H1 (cell line): ENCODE results near the gene ACER3. TPM values are rescaled to one million over a fixed set of nuclear protein-coding genes. Genes with fewer than 3 reads are reported as not detected.

Experiments
- CTCF ChIA-PET: fragments of 300-600 bp; sonication (Branson Sonifier 250); formaldehyde crosslinking; loops from one replicate; lab custom pipeline; 2021; ENCODE audit not compliant: partially characterized antibody; lab: Charles Lee
- POLR2A ChIA-PET: fragments of 300-600 bp; sonication (Branson Sonifier 250); formaldehyde crosslinking; loops from one replicate; lab custom pipeline; 2021; ENCODE audit warnings: inconsistent platforms; ENCODE audit not compliant: partially characterized antibody; lab: Charles Lee
- DNase-seq, 2 experiments: peaks; one replicate each; pipeline versions ENCODE4 v3.0.0 to v3.0.0-alpha.2; 2010 to 2022; ENCODE audit warnings: low spot score in 2 of 2, low read depth in 1 of 2, mixed read lengths in 1 of 2
- FAIRE-seq: peaks from 2 replicates; lab custom pipeline; 2011; peaks lifted over from hg19 to GRCh38; lab: Jason Lieb, UNC
- H2AFZ ChIP-seq: 2 replicates; pipeline ENCODE4 v1.8.1; 2012; ENCODE audit warnings: low read length, inconsistent platforms
- H2AK5ac ChIP-seq: 2 replicates; pipeline ENCODE4 v1.6.1; 2013; ENCODE audit warnings: low read depth, low read length
- H2BK120ac ChIP-seq: replicated peaks from 2 replicates; pipeline ENCODE3; 2013; ENCODE audit warnings: low read depth, low read length, inconsistent platforms
- H2BK12ac ChIP-seq: 2 replicates; pipeline ENCODE4 v1.6.1; 2013; ENCODE audit warnings: low read depth, low read length
- H2BK15ac ChIP-seq: 2 replicates; pipeline ENCODE4 v1.6.1; 2013; ENCODE audit warnings: low read length
- H2BK20ac ChIP-seq: 2 replicates; pipeline ENCODE4 v1.6.1; 2013; ENCODE audit warnings: low read length
- H2BK5ac ChIP-seq: 2 replicates; pipeline ENCODE4 v1.6.1; 2013; ENCODE audit warnings: low read depth, low read length
- H3K14ac ChIP-seq: 2 replicates; pipeline ENCODE4 v1.6.1; 2013; ENCODE audit warnings: inconsistent platforms; ENCODE audit not compliant: insufficient read length
- H3K18ac ChIP-seq: 2 replicates; pipeline ENCODE4 v1.6.1; 2013; ENCODE audit warnings: low read length; ENCODE audit errors: extremely low read depth
- H3K23ac ChIP-seq: 2 replicates; pipeline ENCODE4 v1.6.1; 2013; ENCODE audit warnings: inconsistent platforms; ENCODE audit not compliant: insufficient read length
- H3K23me2 ChIP-seq: 2 replicates; pipeline ENCODE4 v1.6.1; 2013; ENCODE audit warnings: low read depth, low read length
- H3K27ac ChIP-seq: 2 replicates; pipeline ENCODE4 v1.6.1; 2011; ENCODE audit warnings: low read depth, low read length, inconsistent platforms
- H3K27me3 ChIP-seq, 4 experiments: replicated peaks in 1 of 4; 1 replicate in 1 of 4; 2 replicates in 3 of 4; pipeline versions ENCODE4 v1.6.1 to v1.8.1; 2011 to 2013; ENCODE audit warnings: low read length in 3 of 4, mild to moderate bottlenecking in 3 of 4, inconsistent platforms in 2 of 4, mixed read lengths in 2 of 4, moderate library complexity in 1 of 4; ENCODE audit not compliant: control insufficient read depth in 3 of 4, insufficient read depth in 3 of 4; ENCODE audit errors: extremely low read depth in 1 of 4
- H3K36me3 ChIP-seq, 4 experiments: 2 replicates each; pipeline versions ENCODE4 v1.6.1 to v1.8.1; 2011 to 2013; ENCODE audit warnings: mild to moderate bottlenecking in 4 of 4, low read length in 3 of 4, moderate library complexity in 2 of 4, control low read depth in 1 of 4, inconsistent platforms in 1 of 4; ENCODE audit not compliant: insufficient read depth in 4 of 4, control insufficient read depth in 2 of 4
- H3K4ac ChIP-seq: replicated peaks from 2 replicates; pipeline ENCODE3; 2013; ENCODE audit warnings: low read length, low read depth, mixed read lengths, inconsistent platforms; ENCODE audit not compliant: insufficient read length
- H3K4me1 ChIP-seq, 4 experiments: replicated peaks in 1 of 4; 1 replicate in 1 of 4; 2 replicates in 3 of 4; pipeline versions ENCODE4 v1.6.1 to v1.8.1; 2011 to 2013; ENCODE audit warnings: low read length in 3 of 4, inconsistent platforms in 2 of 4, mixed read lengths in 1 of 4; ENCODE audit not compliant: insufficient read depth in 4 of 4, control insufficient read depth in 3 of 4
- H3K4me2 ChIP-seq, 2 experiments: 2 replicates each; pipeline versions ENCODE4 v1.6.1 to v1.8.1; 2011 to 2013; ENCODE audit warnings: low read depth in 2 of 2, low read length in 2 of 2, control low read depth in 1 of 2, inconsistent platforms in 1 of 2, mild to moderate bottlenecking in 1 of 2; ENCODE audit not compliant: insufficient read depth in 1 of 2
- H3K4me3 ChIP-seq, 4 experiments: fragments of 200-600, 300-600 bp in 1 of 4; sonication (generic), shearing (Covaris generic), sonication (Bioruptor Twin) in 1 of 4; 2 replicates each; pipeline versions ENCODE4 v1.5.1 to v1.8.1; 2011 to 2016; ENCODE audit warnings: low read length in 4 of 4, low read depth in 3 of 4, control low read depth in 2 of 4, inconsistent platforms in 2 of 4, mild to moderate bottlenecking in 2 of 4, mixed read lengths in 1 of 4, moderate library complexity in 1 of 4; ENCODE audit not compliant: insufficient read depth in 2 of 4; ENCODE audit errors: extremely low read depth in 1 of 4
- H3K56ac ChIP-seq: replicated peaks from 2 replicates; pipeline ENCODE3; 2013; ENCODE audit warnings: low read depth, mild to moderate bottlenecking, mixed read lengths, low read length, inconsistent platforms; ENCODE audit not compliant: insufficient read length
- H3K79me1 ChIP-seq: 2 replicates; pipeline ENCODE4 v1.6.1; 2013; ENCODE audit warnings: low read depth, low read length, control low read depth
- H3K79me2 ChIP-seq, 2 experiments: 2 replicates each; pipeline versions ENCODE4 v1.6.1 to v1.8.1; 2012 to 2013; ENCODE audit warnings: low read length in 2 of 2, mild to moderate bottlenecking in 2 of 2, inconsistent platforms in 1 of 2; ENCODE audit not compliant: insufficient read depth in 2 of 2, control insufficient read depth in 1 of 2
- H3K9ac ChIP-seq, 4 experiments: replicated peaks in 1 of 4; 1 replicate in 1 of 4; 2 replicates in 3 of 4; pipeline versions ENCODE4 v1.6.1 to v1.8.1; 2011 to 2013; ENCODE audit warnings: low read depth in 3 of 4, low read length in 3 of 4, control low read depth in 2 of 4, mild to moderate bottlenecking in 2 of 4, moderate library complexity in 2 of 4, inconsistent platforms in 1 of 4; ENCODE audit errors: extremely low read depth in 1 of 4
- H3K9me3 ChIP-seq, 2 experiments: 2 replicates each; pipeline versions ENCODE4 v1.6.1 to v1.8.1; 2012 to 2013; ENCODE audit warnings: mild to moderate bottlenecking in 2 of 2, moderate library complexity in 2 of 2, control low read depth in 1 of 2, inconsistent platforms in 1 of 2, low read depth in 1 of 2, low read length in 1 of 2, mixed read lengths in 1 of 2; ENCODE audit not compliant: insufficient read depth in 2 of 2
- H4K20me1 ChIP-seq, 2 experiments: replicated peaks in 1 of 2; 2 replicates each; pipeline versions ENCODE3 to v1.8.1; 2011 to 2013; ENCODE audit warnings: inconsistent platforms in 2 of 2, low read length in 2 of 2, mild to moderate bottlenecking in 1 of 2; ENCODE audit not compliant: insufficient read depth in 2 of 2, control insufficient read depth in 1 of 2
- H4K5ac ChIP-seq: 2 replicates; pipeline ENCODE4 v1.6.1; 2013; ENCODE audit warnings: low read length, low read depth, mixed read lengths, inconsistent platforms; ENCODE audit not compliant: insufficient read length
- H4K8ac ChIP-seq: 2 replicates; pipeline ENCODE4 v1.8.0; 2013; ENCODE audit warnings: mild to moderate bottlenecking, moderate library complexity, low read length, inconsistent platforms; ENCODE audit not compliant: insufficient read depth; ENCODE audit errors: extremely low read depth
- H4K91ac ChIP-seq: replicated peaks from 2 replicates; pipeline ENCODE3; 2013; ENCODE audit warnings: low read length, mixed read lengths, inconsistent platforms; ENCODE audit not compliant: insufficient read length
- CEBPB ChIP-seq: IDR thresholded peaks from 2 replicates; pipeline ENCODE4 v1.6.1; 2012; ENCODE audit warnings: low read depth, low read length
- EGR1 ChIP-seq: IDR thresholded peaks from 2 replicates; pipeline ENCODE4 v1.6.1; 2011; ENCODE audit warnings: low read depth, low read length, borderline replicate concordance
- WGBS, 2 experiments: shearing (Covaris generic) in 1 of 2; methylation state at CpG; one replicate each; pipeline versions ENCODE4 v1.1.6 to v1.1.7; 2013 to 2015; ENCODE audit warnings: low lambda C conversion rate in 2 of 2, mixed read lengths in 2 of 2, inconsistent platforms in 1 of 2, low coverage in 1 of 2, missing lambda C conversion rate in 1 of 2; ENCODE audit not compliant: insufficient replicate concordance in 2 of 2, insufficient coverage in 1 of 2, insufficient read length in 1 of 2; ENCODE audit errors: extremely low coverage in 1 of 2, missing lambda C conversion rate in 1 of 2; 5-methylcytosine and 5-hydroxymethylcytosine counted together
- polyA plus RNA-seq, 7 experiments: library from polyadenylated mRNA; depleted of rRNA in 3 of 7; stranded (reverse) in 5 of 7; unstranded in 2 of 7; fragments of >200 nt in 5 of 7; fragments of 200-250 nt in 2 of 7; gene quantifications; 1 replicate in 5 of 7; 2 replicates in 1 of 7; 4 replicates in 1 of 7; pipeline versions ENCODE4 v1.2.1 to v1.2.3, GENCODE V29; 2011 to 2013; ENCODE audit warnings: missing spikeins in 2 of 7, mixed read lengths in 2 of 7
- total RNA-seq: library from RNA; stranded (reverse); fragmentation: NEBNext Ultra II Directional; extraction: Animal tissue kit (Norgen Biotek cat#: 25700); gene quantifications from 2 replicates; pipeline ENCODE4 v1.2.1, GENCODE V29; 2021

ACER3 gene
- total and polyA plus RNA-seq, 2 of the 8 experiments (the other 6 are each of a cell fraction or from before 2014, with no cell fraction given), result 5.7 to 16.2 TPM

GRCh38 chr11:77037057-77037456 lies 176.3 kb downstream of the ACER3 start:
- Histone ChIP-seq H4K91ac (no peak overlapping the region), H3K23me2 (peaks cover 4% of the 10 kb centered on the region; the same call in 1 of the 2 replicates), H4K5ac (no peak overlapping the region), H3K23ac (no peak overlapping the region), H3K4me3 (no peak overlapping the region), H2BK20ac (no peak overlapping the region), H2BK120ac (no peak overlapping the region), H2BK5ac (no peak overlapping the region), H3K4ac (peak overlapping the region; percentile 21), H3K9me3 (peaks cover 0 to 8% of the 10 kb centered on the region in 2 experiments; a peak in 2 of 4 replicates), H3K4me1 (peaks cover 0 to 8% (median 6%) of the 10 kb centered on the region in 4 experiments), H3K79me2 (no peaks in the 10 kb centered on the region), H4K8ac (no peak overlapping the region), H4K20me1 (no peaks in the 10 kb centered on the region), H2BK15ac (no peak overlapping the region), H3K79me1 (no peaks in the 10 kb centered on the region), H3K56ac (no peak overlapping the region), H3K14ac (no peak overlapping the region), H3K18ac (no peak overlapping the region), H2AFZ (no peak overlapping the region), H3K36me3 (peaks cover 0 to 6% (median 0%) of the 10 kb centered on the region in 4 experiments; a peak in 1 of 8 replicates), H2BK12ac (no peak overlapping the region), H2AK5ac (no peak overlapping the region), H3K4me2 (no peak overlapping the region), H3K9ac (no peak overlapping the region), H3K27ac (no peak overlapping the region), H3K27me3 (peaks cover 14 to 32% (median 30%) of the 10 kb centered on the region in 4 experiments)
- POLR2A ChIA-PET, result no interaction called here
- DNase-seq (no peak), FAIRE-seq (no peak)
- CTCF ChIA-PET, result interaction anchor here (0.8 to 3.1 kb wide), 12 partner anchors 8 to 338 kb away, joined by 3 to 13 read pairs (median 4); no protein-coding TSS in a partner anchor
- WGBS, 2 experiments, result 87% methylated on average over 10 of the region's 10 CpGs; no CpG with 5 or more reads in 1 of the 2 experiments
- TF ChIP-seq CEBPB, result no peak
- TF ChIP-seq EGR1, result no peak
